ENCODE results near the gene SLC37A3. TPM values are rescaled to one million over a fixed set of nuclear protein-coding genes. Genes with fewer than 3 reads are reported as not detected.

SLC37A3 gene
- total and polyA plus RNA-seq, 7 experiments from 2014 or later, result 18.5 to 72.7 (median 31.8) TPM

DNA sequence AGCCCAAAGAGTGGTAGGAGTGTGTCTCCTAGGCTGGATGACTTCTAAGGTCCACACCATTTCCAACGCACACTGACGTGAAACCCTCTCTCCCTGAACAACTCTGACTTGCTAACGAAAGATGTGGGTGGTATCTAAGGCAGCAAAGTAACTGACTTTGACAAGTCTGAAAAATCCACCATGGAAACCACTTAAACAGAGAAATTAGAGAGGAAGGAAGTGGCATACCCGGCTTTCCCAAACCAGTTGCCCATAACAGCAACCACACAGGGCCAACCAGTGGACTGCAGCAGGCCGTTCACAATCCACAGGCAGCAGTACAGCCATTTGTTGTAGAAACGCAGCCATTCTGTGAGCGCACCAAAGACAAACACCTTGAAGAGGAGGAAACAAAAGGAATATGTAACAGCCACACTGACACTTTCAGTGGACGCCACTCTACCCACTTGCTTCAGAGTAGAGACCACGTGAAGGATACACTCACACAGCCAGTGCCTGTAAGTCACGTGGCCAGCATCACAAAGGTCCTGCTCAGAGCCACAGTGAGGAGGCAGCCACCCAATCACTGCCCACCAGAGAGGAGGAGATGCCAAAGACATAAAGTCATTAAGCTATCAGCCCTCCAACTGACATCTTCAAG lies 39.8 kb downstream of the SLC37A3 start:
- H3K36me3 ChIP-seq (ENCODE audit: control insufficient read depth in 2 of 3, insufficient read depth in 3 of 3, low read length in 3 of 3), result peaks cover 0 to 21% (median 0%) of the 10 kb centered on the region in 3 experiments
- H3K9me3 ChIP-seq (ENCODE audit: control insufficient read depth in 2 of 3, low read length in 3 of 3), result no peaks in the 10 kb centered on the region
- H3K27me3 Mint-ChIP-seq, result no peaks in the 10 kb centered on the region
- peaks cover 3 to 39% (median 19%) of the 10 kb centered on the region in 5 donors for H3K36me3 Mint-ChIP-seq
- ATAC-seq (peak; percentile 83), DNase-seq (peak in 1 of 9 donors; percentile 29)
- H3K9me3 Mint-ChIP-seq, result no peaks in the 10 kb centered on the region
- no peak overlapping the region for H3K27ac ChIP-seq (ENCODE audit: low read depth, low read length)
- H3K4me1 Mint-ChIP-seq, result peaks cover 14 to 34% (median 25%) of the 10 kb centered on the region in 7 donors
- H3K4me3 Mint-ChIP-seq, result peak overlapping the region in 9 of 10 donors; percentile 72 to 92 (median 80)
- ChIA-PET CTCF (no interaction called here), POLR2A (interaction anchor here (0.6 kb wide), 1 partner anchor 1016 kb away, joined by 3 read pairs; no protein-coding TSS in a partner anchor)
- intact Hi-C loops (cut with micrococcal nuclease), result loop anchor here in 1 of 2 donors (1.0 to 2.0 kb wide), 2 partner anchors 18 to 120 kb away; partner anchors contain the start of gene MKRN1
- H3K4me1 ChIP-seq (ENCODE audit: control insufficient read depth in 2 of 2, insufficient read depth in 2 of 2, low read length in 2 of 2), result peaks cover 0 to 7% of the 10 kb centered on the region in 2 donors
- H3K27me3 ChIP-seq (ENCODE audit: control insufficient read depth in 2 of 2, insufficient read depth in 2 of 2, low read length in 2 of 2), result no peaks in the 10 kb centered on the region
- peak overlapping the region in 8 of 9 donors; percentile 5 to 99 (median 86) for H3K27ac Mint-ChIP-seq
- peak overlapping the region; percentile 29 for H3K4me3 ChIP-seq (ENCODE audit: low read length)

DNA sequence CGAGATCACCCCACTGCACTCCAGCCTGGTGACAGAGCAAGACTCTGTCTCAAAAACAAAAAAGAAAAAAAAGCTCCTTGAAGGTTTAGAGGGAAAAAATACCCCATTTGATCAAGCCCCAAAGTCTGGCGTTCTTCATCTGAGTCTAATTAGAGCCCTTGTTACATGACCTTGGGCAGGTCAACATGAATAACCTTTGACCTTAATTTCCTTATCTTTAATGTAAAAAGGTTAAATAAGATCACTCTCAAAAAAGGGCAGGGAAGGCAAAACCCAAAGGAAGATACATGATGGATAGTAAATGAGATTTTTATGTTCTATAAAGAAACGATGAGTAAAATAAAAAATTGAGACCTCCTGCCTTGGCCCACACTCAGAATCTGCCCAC lies 40.3 kb downstream of the SLC37A3 start:
- peaks cover 0 to 26% (median 0%) of the 10 kb centered on the region in 3 experiments for H3K36me3 ChIP-seq (ENCODE audit: control insufficient read depth in 2 of 3, insufficient read depth in 3 of 3, low read length in 3 of 3)
- no peak for ATAC-seq
- H3K27me3 ChIP-seq (ENCODE audit: control insufficient read depth in 2 of 2, insufficient read depth in 2 of 2, low read length in 2 of 2), result no peaks in the 10 kb centered on the region
- no peak overlapping the region for H3K27ac ChIP-seq (ENCODE audit: low read depth, low read length)
- Mint-ChIP-seq H3K27me3 (no peaks in the 10 kb centered on the region), H3K4me1 (peaks cover 14 to 36% (median 25%) of the 10 kb centered on the region in 7 donors), H3K4me3 (peak overlapping the region in 6 of 10 donors; percentile 72 to 91 (median 80)), H3K36me3 (peaks cover 3 to 43% (median 23%) of the 10 kb centered on the region in 5 donors), H3K27ac (peak overlapping the region in 6 of 9 donors; percentile 68 to 99 (median 87)), H3K9me3 (no peaks in the 10 kb centered on the region)
- ChIA-PET CTCF (no interaction called here), POLR2A (interaction anchor here (0.6 kb wide), 1 partner anchor 1015 kb away, joined by 3 read pairs; no protein-coding TSS in a partner anchor)
- intact Hi-C loops (cut with micrococcal nuclease), result loop anchor here in 1 of 2 donors (2.0 kb wide), 1 partner anchor 121 kb away; the partner anchor contains the start of gene MKRN1
- no peak for DNase-seq
- H3K9me3 ChIP-seq (ENCODE audit: control insufficient read depth in 2 of 3, low read length in 3 of 3), result no peaks in the 10 kb centered on the region
- peaks cover 0 to 7% of the 10 kb centered on the region in 2 donors for H3K4me1 ChIP-seq (ENCODE audit: control insufficient read depth in 2 of 2, insufficient read depth in 2 of 2, low read length in 2 of 2)
- H3K4me3 ChIP-seq (ENCODE audit: low read length), result no peak overlapping the region

DNA sequence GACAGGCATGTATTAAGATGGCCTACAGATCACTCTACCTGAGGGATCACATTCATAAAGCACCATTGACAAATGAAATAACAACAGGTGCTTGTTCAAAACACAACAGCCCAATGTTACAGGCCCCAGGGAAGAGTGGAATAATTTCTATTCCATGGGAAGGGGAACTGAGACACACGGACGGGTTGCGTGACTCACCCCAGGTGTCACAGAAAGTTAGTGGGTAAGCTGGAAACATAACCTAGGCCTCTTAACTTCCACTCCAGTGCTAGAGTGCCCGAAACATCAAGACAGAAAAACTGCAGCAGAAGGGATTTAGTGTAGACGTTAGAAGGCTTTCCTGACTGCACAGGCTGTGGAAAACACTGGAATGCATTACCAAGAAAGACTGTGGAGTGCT lies 48.3 kb downstream of the SLC37A3 start:
- Histone ChIP-seq H3K4me1 (ENCODE audit: control insufficient read depth in 2 of 2, insufficient read depth in 2 of 2, low read length in 2 of 2) (no peaks in the 10 kb centered on the region), H3K36me3 (ENCODE audit: control insufficient read depth in 2 of 3, insufficient read depth in 3 of 3, low read length in 3 of 3) (peaks cover 11 to 79% (median 22%) of the 10 kb centered on the region in 3 experiments), H3K27me3 (ENCODE audit: control insufficient read depth in 2 of 2, insufficient read depth in 2 of 2, low read length in 2 of 2) (no peaks in the 10 kb centered on the region), H3K4me3 (ENCODE audit: low read length) (no peak overlapping the region), H3K9me3 (ENCODE audit: control insufficient read depth in 2 of 3, low read length in 3 of 3) (no peaks in the 10 kb centered on the region), H3K27ac (ENCODE audit: low read depth, low read length) (no peak overlapping the region)
- no peak overlapping the region for H3K4me3 Mint-ChIP-seq
- peaks cover 15 to 62% (median 30%) of the 10 kb centered on the region in 5 donors for H3K36me3 Mint-ChIP-seq
- POLR2A ChIA-PET, result no interaction called here
- CTCF ChIA-PET, result interaction anchor here (0.5 kb wide), 1 partner anchor 116 kb away, joined by 4 read pairs; no protein-coding TSS in a partner anchor
- H3K9me3 Mint-ChIP-seq, result no peaks in the 10 kb centered on the region
- no peak overlapping the region for H3K27ac Mint-ChIP-seq
- ATAC-seq (no peak), DNase-seq (no peak)
- peaks cover 0 to 21% (median 2%) of the 10 kb centered on the region in 7 donors for H3K4me1 Mint-ChIP-seq
- H3K27me3 Mint-ChIP-seq, result no peaks in the 10 kb centered on the region
- intact Hi-C loops (cut with micrococcal nuclease), result no loop called here

DNA sequence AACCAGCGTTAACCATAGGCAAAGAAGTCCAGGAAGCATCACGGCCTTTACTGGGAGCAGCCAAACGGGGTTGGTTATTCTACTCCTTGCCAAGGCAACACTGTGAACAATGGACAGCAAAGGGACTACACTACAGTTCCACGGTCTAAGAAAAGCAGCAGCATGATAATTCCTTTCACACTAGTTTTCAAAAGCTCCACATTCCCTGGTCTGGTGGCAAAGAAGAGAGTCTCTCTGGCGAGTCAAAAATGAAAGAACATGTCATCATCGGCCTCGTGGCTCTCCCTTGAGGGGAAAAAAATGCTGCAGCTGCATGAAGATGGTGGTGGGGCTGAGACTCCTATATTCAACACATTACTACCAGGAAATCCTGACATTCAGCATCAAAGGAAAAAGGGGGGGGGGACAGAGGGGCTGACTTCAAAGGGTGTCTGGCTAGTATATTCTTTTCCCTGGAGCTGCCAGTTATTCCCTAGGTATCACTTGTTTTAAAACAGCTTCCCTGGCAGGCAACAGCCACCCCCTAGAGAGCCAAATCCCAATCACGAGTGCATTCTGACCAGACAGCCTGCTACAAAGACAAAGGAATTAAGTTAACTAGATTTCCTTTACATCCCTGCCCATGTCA lies 49.1 kb downstream of the SLC37A3 start:
- H3K27me3 Mint-ChIP-seq, result no peaks in the 10 kb centered on the region
- peaks cover 0 to 18% (median 2%) of the 10 kb centered on the region in 7 donors for H3K4me1 Mint-ChIP-seq
- H3K27me3 ChIP-seq (ENCODE audit: control insufficient read depth in 2 of 2, insufficient read depth in 2 of 2, low read length in 2 of 2), result no peaks in the 10 kb centered on the region
- intact Hi-C loops (cut with micrococcal nuclease), result no loop called here
- no peaks in the 10 kb centered on the region for H3K9me3 ChIP-seq (ENCODE audit: control insufficient read depth in 2 of 3, low read length in 3 of 3)
- H3K4me3 ChIP-seq (ENCODE audit: low read length), result no peak overlapping the region
- H3K27ac Mint-ChIP-seq, result peak overlapping the region in 5 of 9 donors; percentile 16 to 80 (median 65)
- ChIA-PET POLR2A (no interaction called here), CTCF (interaction anchor here (0.5 kb wide), 1 partner anchor 116 kb away, joined by 4 read pairs; no protein-coding TSS in a partner anchor)
- H3K27ac ChIP-seq (ENCODE audit: low read depth, low read length), result no peak overlapping the region
- DNase-seq (no peak), ATAC-seq (no peak)
- H3K4me1 ChIP-seq (ENCODE audit: control insufficient read depth in 2 of 2, insufficient read depth in 2 of 2, low read length in 2 of 2), result no peaks in the 10 kb centered on the region
- peak overlapping the region in 1 of 10 donors; percentile 21 for H3K4me3 Mint-ChIP-seq
- peaks cover 11 to 76% (median 24%) of the 10 kb centered on the region in 3 experiments for H3K36me3 ChIP-seq (ENCODE audit: control insufficient read depth in 2 of 3, insufficient read depth in 3 of 3, low read length in 3 of 3)
- H3K9me3 Mint-ChIP-seq, result no peaks in the 10 kb centered on the region
- H3K36me3 Mint-ChIP-seq, result peaks cover 15 to 56% (median 30%) of the 10 kb centered on the region in 5 donors

DNA sequence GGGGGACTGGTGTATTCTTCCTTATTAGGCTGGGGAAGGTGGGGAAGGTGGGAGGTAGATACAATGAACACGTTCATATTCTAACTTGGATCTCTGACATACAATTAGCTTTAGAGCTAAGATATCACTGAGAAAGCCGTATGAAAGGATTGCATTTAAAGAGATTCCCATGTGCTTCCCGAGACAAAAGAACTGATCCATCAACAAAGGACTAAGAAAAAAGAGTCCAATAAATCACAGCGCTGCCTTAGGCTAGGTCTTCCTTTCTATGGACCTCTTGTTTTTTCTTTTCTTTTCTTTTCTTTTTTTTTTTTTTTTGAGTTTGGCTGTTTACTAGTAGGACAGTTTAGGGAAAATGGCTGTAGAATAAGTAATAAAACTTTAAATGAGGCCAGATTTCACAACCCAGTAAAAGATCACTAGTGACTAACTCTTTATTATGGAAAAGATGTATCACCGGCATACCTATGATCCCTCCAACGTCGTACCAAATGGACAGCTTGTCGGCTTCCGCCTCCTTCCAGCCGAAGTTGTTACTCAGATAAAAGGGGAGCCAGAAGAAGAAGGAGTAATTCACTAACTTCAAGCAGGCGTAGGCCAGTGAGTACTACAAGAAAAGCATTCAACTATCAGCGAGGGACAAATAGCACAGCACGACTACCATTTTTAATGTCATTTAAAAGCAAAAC lies 50.0 kb downstream of the SLC37A3 start:
- Mint-ChIP-seq H3K27me3 (no peaks in the 10 kb centered on the region), H3K9me3 (no peaks in the 10 kb centered on the region), H3K27ac (no peak overlapping the region), H3K4me3 (no peak overlapping the region), H3K4me1 (peaks cover 0 to 15% (median 0%) of the 10 kb centered on the region in 7 donors), H3K36me3 (peaks cover 15 to 59% (median 33%) of the 10 kb centered on the region in 5 donors)
- Histone ChIP-seq H3K4me3 (ENCODE audit: low read length) (no peak overlapping the region), H3K27me3 (ENCODE audit: control insufficient read depth in 2 of 2, insufficient read depth in 2 of 2, low read length in 2 of 2) (no peaks in the 10 kb centered on the region), H3K36me3 (ENCODE audit: control insufficient read depth in 2 of 3, insufficient read depth in 3 of 3, low read length in 3 of 3) (peaks cover 11 to 71% (median 24%) of the 10 kb centered on the region in 3 experiments), H3K9me3 (ENCODE audit: control insufficient read depth in 2 of 3, low read length in 3 of 3) (no peaks in the 10 kb centered on the region), H3K27ac (ENCODE audit: low read depth, low read length) (no peak overlapping the region), H3K4me1 (ENCODE audit: control insufficient read depth in 2 of 2, insufficient read depth in 2 of 2, low read length in 2 of 2) (no peaks in the 10 kb centered on the region)
- intact Hi-C loops (cut with micrococcal nuclease), result no loop called here
- ATAC-seq (no peak), DNase-seq (no peak)
- ChIA-PET POLR2A (no interaction called here), CTCF (no interaction called here)

DNA sequence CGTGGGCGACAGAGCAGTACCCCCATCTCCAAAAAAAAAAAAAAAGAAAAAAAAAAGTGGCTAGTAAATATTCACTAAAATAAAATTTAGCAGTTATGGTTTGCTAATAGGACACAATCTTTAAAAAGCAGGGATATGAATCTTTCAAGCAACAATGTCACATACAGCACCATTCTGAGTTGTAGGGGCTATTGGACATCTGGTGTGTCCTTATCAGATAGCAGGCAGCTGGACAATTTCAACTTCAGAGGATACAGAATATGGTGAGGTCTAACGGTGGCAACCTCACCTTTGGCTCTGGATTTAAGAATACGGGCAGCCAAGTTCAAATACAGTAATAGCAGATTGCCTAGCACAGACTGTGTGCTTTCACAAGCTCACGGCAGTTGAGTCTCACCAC lies 51.1 kb downstream of the SLC37A3 start:
- H3K9me3 ChIP-seq (ENCODE audit: control insufficient read depth in 2 of 3, low read length in 3 of 3), result no peaks in the 10 kb centered on the region
- Mint-ChIP-seq H3K4me3 (no peak overlapping the region), H3K27ac (no peak overlapping the region), H3K4me1 (peaks cover 0 to 15% (median 2%) of the 10 kb centered on the region in 7 donors), H3K9me3 (no peaks in the 10 kb centered on the region), H3K36me3 (peaks cover 19 to 61% (median 36%) of the 10 kb centered on the region in 5 donors), H3K27me3 (no peaks in the 10 kb centered on the region)
- CTCF ChIA-PET, result no interaction called here
- intact Hi-C loops (cut with micrococcal nuclease), result no loop called here
- peaks cover 11 to 71% (median 20%) of the 10 kb centered on the region in 3 experiments for H3K36me3 ChIP-seq (ENCODE audit: control insufficient read depth in 2 of 3, insufficient read depth in 3 of 3, low read length in 3 of 3)
- DNase-seq (no peak), ATAC-seq (no peak)
- H3K4me1 ChIP-seq (ENCODE audit: control insufficient read depth in 2 of 2, insufficient read depth in 2 of 2, low read length in 2 of 2), result no peaks in the 10 kb centered on the region
- POLR2A ChIA-PET, result interaction anchor here (0.7 kb wide), 1 partner anchor 1253 kb away, joined by 4 read pairs; no protein-coding TSS in a partner anchor
- H3K27me3 ChIP-seq (ENCODE audit: control insufficient read depth in 2 of 2, insufficient read depth in 2 of 2, low read length in 2 of 2), result no peaks in the 10 kb centered on the region
- H3K4me3 ChIP-seq (ENCODE audit: low read length), result no peak overlapping the region
- H3K27ac ChIP-seq (ENCODE audit: low read depth, low read length), result no peak overlapping the region

All from naive thymus-derived CD4-positive, alpha-beta T cell (primary cell).